Astrocyte of the cerebellum (primary cell): Measurements from ENCODE around the gene COL23A1.

Experiments used
- DNase-seq: peaks from one replicate; pipeline ENCODE4 v3.0.0-alpha.2; 2011; ENCODE audit warnings: low read depth
- H3K4me3 ChIP-seq: 2 replicates; pipeline ENCODE4 v1.5.1; 2011; ENCODE audit warnings: mild to moderate bottlenecking, low read depth, low read length, moderate library complexity
- CTCF ChIP-seq: IDR thresholded peaks from 2 replicates; pipeline ENCODE4 v1.5.1; 2012; ENCODE audit warnings: low read length, low read depth, moderate library complexity, mild to moderate bottlenecking; ENCODE audit errors: missing control alignments
- in situ Hi-C: cut with HindIII; loops from 2 replicates; pipeline ENCODE4 v1.10.0; 2017; ENCODE audit warnings: low sequenced_read_pairs

Gene COL23A1

DNA sequence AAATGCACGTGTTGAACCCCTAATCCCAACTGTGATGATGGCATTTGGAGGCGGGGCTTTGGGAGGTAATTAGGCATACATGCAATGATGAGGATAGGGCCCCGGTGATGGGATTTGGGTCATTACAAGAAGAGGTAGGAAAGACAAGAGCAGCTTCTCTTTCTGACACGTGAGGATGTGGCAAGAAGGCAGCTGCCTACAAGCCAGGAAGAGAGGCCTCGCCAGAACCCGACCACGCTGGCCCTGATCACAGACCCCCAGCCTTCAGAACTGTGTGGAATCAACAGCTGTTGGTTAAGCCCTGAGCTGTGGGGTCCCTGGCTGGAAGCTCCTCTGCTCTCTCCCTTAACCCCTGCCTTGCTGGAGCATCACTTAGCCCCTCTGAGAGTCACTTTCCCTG lies 57.5 kb downstream of the COL23A1 start:
- no peak for TF ChIP-seq CTCF
- H3K4me3 ChIP-seq, result no peak overlapping the region
- in situ Hi-C loops, result no loop called here
- no peak for DNase-seq

DNA sequence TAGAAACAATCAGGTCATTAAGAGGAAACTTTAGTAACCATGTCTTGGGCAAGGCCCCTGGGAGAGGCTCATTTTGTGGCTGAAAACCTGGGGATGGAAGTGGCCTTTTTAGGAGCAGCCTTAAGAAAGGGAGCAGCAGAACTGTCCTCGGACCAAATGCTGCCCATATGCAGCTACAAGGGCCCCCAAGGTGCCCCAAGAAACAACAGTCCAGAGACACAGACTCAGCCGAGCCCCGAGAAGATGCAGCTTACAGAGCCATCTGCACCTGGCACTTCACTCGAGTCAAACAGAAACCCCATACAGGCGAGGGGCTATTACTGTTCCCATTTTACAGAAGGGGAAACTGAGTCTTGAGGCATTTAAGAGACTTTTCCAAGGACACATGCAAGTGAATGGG lies 58.0 kb downstream of the COL23A1 start:
- no peak for TF ChIP-seq CTCF
- no peak overlapping the region for H3K4me3 ChIP-seq
- no peak for DNase-seq
- in situ Hi-C loops, result no loop called here

DNA sequence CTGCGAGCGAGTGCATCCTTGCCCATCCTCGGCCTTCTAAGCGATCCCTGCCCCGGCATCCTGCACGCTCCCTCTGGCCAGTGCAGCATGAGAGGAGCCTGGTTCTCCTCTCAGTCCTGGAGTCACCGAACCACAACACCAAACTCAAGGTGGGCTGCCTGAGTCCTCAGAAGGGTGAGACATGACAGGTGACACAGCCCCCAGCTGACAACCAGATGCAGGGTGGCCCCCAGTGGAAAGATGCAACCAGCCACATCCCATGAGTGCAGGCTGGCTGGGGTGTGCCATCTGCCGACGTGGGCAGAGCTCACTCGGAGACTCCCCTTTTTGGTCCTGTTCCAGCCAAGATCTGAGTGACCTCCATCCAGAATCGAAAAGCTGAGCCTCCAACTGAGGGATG lies 58.4 kb downstream of the COL23A1 start:
- no peak for TF ChIP-seq CTCF
- in situ Hi-C loops, result no loop called here
- DNase-seq, result no peak
- H3K4me3 ChIP-seq, result no peak overlapping the region

DNA sequence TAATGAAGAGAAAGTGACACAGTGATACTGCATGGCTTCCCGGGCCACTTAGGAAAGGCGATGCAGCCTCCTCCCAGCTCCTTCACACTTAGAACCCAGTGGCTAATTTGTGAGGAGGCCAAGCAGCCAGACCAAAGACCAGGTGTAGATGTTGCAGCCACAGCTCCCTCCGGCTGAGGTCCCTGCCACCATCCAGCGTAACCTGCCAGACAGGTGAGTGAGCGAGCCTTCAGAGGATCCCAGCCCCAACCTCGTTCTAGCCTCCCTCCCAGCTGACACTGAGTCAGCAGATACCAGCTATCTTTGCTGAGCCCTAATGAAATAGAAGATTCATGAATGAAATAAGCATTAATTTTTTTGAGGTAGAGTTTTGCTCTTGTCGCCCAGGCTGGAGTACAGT lies 59.7 kb downstream of the COL23A1 start:
- no peak for DNase-seq
- in situ Hi-C loops, result no loop called here
- no peak for TF ChIP-seq CTCF
- H3K4me3 ChIP-seq, result no peak overlapping the region

- H3K4me3 ChIP-seq, result no peak overlapping the region
- DNase-seq, result no peak
- in situ Hi-C loops, result no loop called here
- TF ChIP-seq CTCF, result no peak
Observed at GRCh38 chr5:178529080-178529479, 61.1 kb downstream of the COL23A1 start.

DNA sequence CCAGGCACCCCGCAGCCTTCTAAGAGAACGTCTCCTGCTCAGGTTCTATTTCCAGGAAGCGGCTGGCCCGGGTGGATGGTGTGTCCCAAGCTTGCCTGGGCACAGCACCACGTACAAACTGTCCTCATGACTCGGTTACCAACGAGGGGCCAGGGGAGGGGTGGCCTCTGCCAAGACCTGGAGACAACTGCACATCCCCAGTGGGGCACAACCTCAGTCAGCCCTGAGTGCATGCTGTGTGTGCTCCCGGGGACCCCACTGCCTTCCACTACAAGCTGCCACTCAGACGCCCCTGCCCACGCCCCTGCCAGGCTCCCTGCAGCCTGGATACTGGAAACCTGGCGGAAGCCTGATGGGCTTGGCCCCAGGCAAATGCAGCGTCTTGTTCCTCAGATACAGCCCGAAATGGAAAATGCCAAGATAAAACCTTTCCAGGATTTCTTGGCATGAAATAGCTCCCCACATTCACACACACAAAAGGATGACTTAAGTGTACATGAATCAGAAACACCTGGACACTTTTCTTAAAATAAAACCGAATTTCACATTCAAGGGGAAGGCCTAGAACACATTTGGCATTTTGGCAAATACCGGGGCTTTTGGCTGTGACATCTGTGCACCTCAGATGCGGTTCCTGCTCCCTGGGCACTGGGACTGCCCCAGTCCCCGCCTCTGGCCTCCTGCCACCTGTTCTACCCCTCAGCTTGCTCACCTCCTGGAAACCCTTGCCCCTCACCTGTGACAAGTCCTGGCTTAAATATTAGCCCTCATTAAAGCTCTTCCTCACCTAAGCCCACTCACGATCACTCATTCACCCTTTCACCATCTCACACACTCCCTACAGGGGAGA lies 62.5 kb downstream of the COL23A1 start:
- no peak overlapping the region for H3K4me3 ChIP-seq
- in situ Hi-C loops, result no loop called here
- no peak for TF ChIP-seq CTCF
- peak; percentile 16 for DNase-seq
